NCI-H2081 treated with DMSO at 0.1 percent for 48 hours (cell line): Measurements from ENCODE around the gene FBLN5.
A peak's percentile ranks its signal among the peaks of the same experiment; 100 is the strongest.
"Not testable (repeated sequence)": the region's sequence is repeated elsewhere in the genome, so short reads cannot be mapped to it uniquely, and the experiment has no call there.

Source experiments
- DNase-seq: peaks from one replicate; lab custom pipeline; 2025; lab: John Stamatoyannopoulos, UW

FBLN5 gene

DNA sequence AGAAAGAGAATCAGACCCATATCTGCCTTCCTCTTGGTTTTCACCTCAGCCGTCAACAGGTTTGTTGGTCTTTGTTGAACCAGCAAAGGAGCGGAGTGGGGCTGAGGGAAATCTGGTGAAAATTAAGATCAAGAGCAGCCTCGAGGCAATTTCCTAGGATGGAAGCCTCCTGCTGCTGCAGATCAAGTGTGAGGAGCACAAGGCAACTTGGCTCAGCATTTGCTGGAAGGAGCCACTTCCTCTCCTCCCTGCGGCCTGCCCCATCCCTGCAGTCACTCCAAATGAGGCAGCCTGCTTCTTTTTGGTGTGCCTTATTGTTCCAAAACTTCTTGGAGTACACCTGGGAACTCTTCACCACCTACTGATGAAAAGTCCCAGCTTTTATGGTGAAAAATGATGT is 85.1 kb downstream of the FBLN5 start:
- no peak for DNase-seq

- no peak for DNase-seq
These were observed 86.4 kb downstream of the FBLN5 start for GRCh38 chr14:91861091-91861490.

DNA sequence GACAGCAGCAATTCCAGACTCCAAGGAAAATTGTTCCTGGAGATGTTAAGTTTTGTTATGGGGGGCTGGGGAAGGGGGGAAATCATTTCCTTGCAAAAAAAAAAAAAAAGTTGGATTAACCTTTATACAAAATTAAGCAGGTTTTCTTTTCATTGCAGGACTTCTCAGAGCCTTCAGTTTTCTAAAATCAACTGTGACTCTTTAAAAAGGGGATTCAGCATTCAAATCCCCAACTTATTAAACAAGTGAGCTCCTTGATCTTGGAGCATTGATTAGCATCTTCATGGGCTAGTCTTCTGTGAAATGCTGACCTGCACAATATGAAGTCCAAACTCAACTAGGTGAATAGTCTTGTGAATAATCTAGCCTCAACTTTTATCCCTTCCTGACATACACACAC is 87.3 kb downstream of the FBLN5 start:
- no peak for DNase-seq

DNA sequence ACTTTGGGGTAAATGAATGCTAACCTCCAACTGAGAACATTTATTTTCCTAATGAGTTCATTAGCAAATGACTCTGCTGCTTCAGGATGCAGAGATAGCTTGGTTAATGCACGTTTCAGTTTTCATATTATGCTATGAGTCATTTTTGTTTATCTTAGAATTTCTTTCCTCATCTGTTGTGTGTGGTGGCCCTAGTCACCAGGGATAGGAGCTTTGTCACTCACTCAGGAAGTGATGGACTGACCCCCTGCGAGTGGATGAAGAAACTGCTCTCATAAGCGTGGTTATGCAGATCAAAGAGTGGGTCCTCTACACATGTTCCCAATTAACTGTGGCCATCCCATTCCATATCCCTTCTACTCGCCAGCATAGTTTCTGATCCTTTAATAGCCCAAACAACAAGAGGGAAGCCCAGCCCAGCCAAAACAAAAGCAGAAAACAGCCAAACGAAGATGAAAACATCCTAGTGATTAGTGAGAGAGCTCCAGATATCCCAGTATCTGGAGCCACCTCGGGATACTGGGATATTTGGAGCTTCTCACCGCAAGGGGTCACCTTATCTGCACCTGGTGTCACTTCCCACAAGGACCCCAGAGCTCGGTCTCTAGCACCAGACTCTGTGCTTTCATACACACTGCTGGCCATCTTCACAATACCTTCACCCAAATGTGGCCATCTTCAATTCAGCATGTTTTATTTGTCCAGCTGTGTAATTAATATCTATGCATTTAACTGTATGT is 88.8 kb downstream of the FBLN5 start:
- DNase-seq = no peak

DNA sequence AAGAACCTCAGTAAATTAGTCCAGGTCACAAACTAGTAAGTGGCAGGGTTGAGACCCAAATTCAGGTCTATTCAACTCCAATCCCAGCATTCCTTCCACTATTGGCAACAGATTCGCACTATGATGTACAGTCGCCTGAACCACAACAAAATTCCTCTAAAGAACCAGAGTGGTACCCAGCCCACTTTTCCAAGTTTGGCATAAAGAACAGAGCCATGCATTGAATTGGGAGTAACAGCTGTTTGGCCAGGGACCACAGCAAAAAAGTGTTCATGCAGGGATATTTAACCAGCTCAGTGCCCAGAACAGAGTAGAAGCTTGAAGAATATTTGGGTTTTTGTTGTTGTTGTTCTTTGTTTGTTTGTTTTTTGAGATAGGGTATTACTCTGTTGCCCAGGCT is 89.9 kb downstream of the FBLN5 start:
- DNase-seq = no peak

- no peak for DNase-seq
These were observed 93.1 kb downstream of the FBLN5 start for GRCh38 chr14:91854327-91854934.

- no peak for DNase-seq
These were observed 95.9 kb downstream of the FBLN5 start for GRCh38 chr14:91851563-91851962.

GRCh38 chr14:91848504-91849001 is 98.9 kb downstream of the FBLN5 start:
- no peak for DNase-seq

- no peak for DNase-seq
These were observed 99.8 kb downstream of the FBLN5 start for GRCh38 chr14:91847693-91848092.

GRCh38 chr14:91845652-91846051 is 101.8 kb downstream of the FBLN5 start:
- DNase-seq = no peak

GRCh38 chr14:91845056-91845455 is 102.4 kb downstream of the FBLN5 start:
- not testable (repeated sequence) for DNase-seq

DNA sequence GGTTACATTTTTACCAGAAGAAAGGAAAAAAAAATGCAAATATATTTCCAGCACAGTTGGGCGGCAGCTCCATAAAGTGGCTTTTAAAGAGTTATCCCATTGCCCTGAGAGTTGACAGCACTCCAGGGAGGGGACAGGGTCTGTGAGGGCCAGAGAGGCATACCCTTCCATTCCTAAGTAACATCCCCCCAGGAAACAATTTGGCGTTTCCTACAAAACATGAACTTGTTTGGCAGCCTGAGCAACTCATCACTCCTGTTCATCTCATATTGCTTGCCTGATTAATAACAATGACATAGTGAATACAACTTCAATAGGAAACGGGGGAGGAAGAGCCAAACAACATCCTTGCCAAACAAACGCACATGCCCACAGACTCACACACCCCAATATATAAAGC is 103.5 kb downstream of the FBLN5 start:
- DNase-seq = no peak

GRCh38 chr14:91843437-91843836 is 104.1 kb downstream of the FBLN5 start:
- no peak for DNase-seq

- DNase-seq = no peak
These were observed 106.4 kb downstream of the FBLN5 start for GRCh38 chr14:91841065-91841464.

- no peak for DNase-seq
These were observed 107.7 kb downstream of the FBLN5 start for GRCh38 chr14:91839749-91840148.

DNA sequence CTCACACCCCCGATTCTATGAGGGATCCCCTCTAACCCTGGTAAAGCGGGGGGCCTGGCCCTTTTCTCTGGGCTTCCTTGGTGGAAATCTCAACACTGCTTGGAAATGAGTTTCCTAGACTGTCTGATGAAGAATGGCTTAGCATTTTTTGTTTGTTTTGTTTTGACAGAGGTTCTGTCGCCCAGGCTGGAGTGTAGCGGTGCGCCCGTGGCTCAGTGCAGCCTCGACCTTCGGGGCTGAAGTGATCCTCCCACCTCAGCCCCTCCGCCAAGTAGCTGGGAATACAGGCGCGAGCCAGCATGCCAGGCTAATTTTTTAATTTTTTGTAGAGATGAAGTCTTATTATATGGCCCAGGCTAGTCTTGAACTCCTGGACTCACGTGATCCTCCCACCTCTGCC is 110.4 kb downstream of the FBLN5 start:
- DNase-seq = no peak

- DNase-seq = peak; percentile 58
These were observed 111.3 kb downstream of the FBLN5 start for GRCh38 chr14:91835920-91836843.

GRCh38 chr14:91835197-91835919 is 112.1 kb downstream of the FBLN5 start:
- no peak for DNase-seq

- no peak for DNase-seq
These were observed 112.9 kb downstream of the FBLN5 start for GRCh38 chr14:91834571-91834970.

GRCh38 chr14:91831337-91831736 is 116.2 kb downstream of the FBLN5 start:
- no peak for DNase-seq

- no peak for DNase-seq
These were observed 116.7 kb downstream of the FBLN5 start for GRCh38 chr14:91830777-91831176.

GRCh38 chr14:91829511-91829910 is 118.0 kb downstream of the FBLN5 start:
- no peak for DNase-seq
